K562 (cell line): Measurements from ENCODE around the gene VIPR2. TPM values are rescaled to one million over a fixed set of nuclear protein-coding genes. Genes with fewer than 3 reads are reported as not detected.

Experiments
- CBFA2T2 ChIP-seq: fragments of 450-650 bp; conservative IDR thresholded peaks from 2 replicates; pipeline ENCODE4 v1.6.1; 2017; ENCODE audit warnings: mild to moderate bottlenecking
- E2F4 ChIP-seq: sonication (generic); formaldehyde crosslinking; IDR thresholded peaks from 2 replicates; pipeline ENCODE4 v1.8.0; 2022; ENCODE audit warnings: mild to moderate bottlenecking, low read depth, missing genetic modification reagents
- ETV6 ChIP-seq, 3 experiments: fragments of 150-350 bp in 1 of 3; sonication (generic) in 1 of 3; formaldehyde crosslinking in 1 of 3; IDR thresholded peaks; 2 replicates each; pipeline versions ENCODE4 v1.6.1 to v1.8.0; 2014 to 2022; ENCODE audit warnings: borderline replicate concordance in 2 of 3, low read depth in 2 of 3, antibody characterized with exemption in 1 of 3, low read length in 1 of 3, mild to moderate bottlenecking in 1 of 3, missing genetic modification reagents in 1 of 3
- HES1 ChIP-seq: fragments of 450-650 bp; IDR thresholded peaks from 2 replicates; pipeline ENCODE4 v1.6.1; 2016; ENCODE audit warnings: low read depth, mild to moderate bottlenecking, moderate library complexity
- RFX1 ChIP-seq: fragments of 450-650 bp; IDR thresholded peaks from 2 replicates; pipeline ENCODE4 v1.6.1; 2016; ENCODE audit warnings: mild to moderate bottlenecking, moderate library complexity
- SRF ChIP-seq, 2 experiments: fragments of 250-450, 450-650 bp in 1 of 2; sonication (Bioruptor Pico) in 1 of 2; sonication (generic) in 1 of 2; formaldehyde crosslinking; IDR thresholded peaks; 2 replicates each; pipeline versions ENCODE4 v1.5.0 to v1.5.1; 2020 to 2022; ENCODE audit warnings: mild to moderate bottlenecking in 1 of 2, missing genetic modification reagents in 1 of 2
- ZBTB11 ChIP-seq, 3 experiments: fragments of 200-800 bp in 1 of 3; fragments of 250-450 bp in 1 of 3; fragments of 450-650 bp in 1 of 3; sonication (Bioruptor Pico) in 1 of 3; sonication (Bioruptor generic) in 1 of 3; formaldehyde crosslinking in 1 of 3; IDR thresholded peaks; 2 replicates each; pipeline versions ENCODE4 v1.6.1 to v1.8.0; 2016 to 2022; ENCODE audit warnings: mild to moderate bottlenecking in 2 of 3, missing genetic modification characterization in 2 of 3, missing compliant biosample characterization in 1 of 3, moderate library complexity in 1 of 3
- ZNF146 ChIP-seq: IDR thresholded peaks from one replicate; pipeline ENCODE4 v1.6.1; 2018; ENCODE audit warnings: missing compliant biosample characterization; ENCODE audit not compliant: unreplicated experiment
- ZNF740 ChIP-seq, 3 experiments: fragments of 200-800 bp in 1 of 3; sonication (Bioruptor generic) in 1 of 3; sonication (generic) in 1 of 3; formaldehyde crosslinking in 1 of 3; IDR thresholded peaks; 2 replicates each; pipeline versions ENCODE4 v1.6.1 to v1.8.0; 2016 to 2022; ENCODE audit warnings: mild to moderate bottlenecking in 2 of 3, missing compliant biosample characterization in 2 of 3, missing genetic modification characterization in 2 of 3, missing genetic modification reagents in 1 of 3
- polyA plus RNA-seq, 8 experiments: library from polyadenylated mRNA; depleted of rRNA in 4 of 8; stranded (reverse) in 5 of 8; unstranded in 3 of 8; fragments of >200 nt; fragmentation: Nextera tagmentation in 2 of 8; fragmentation: Illumina TruSeq in 1 of 8; extraction: Ambion mirVana in 2 of 8; extraction: Trizol in 1 of 8; gene quantifications; 2 replicates each; pipeline versions ENCODE4 v1.2.1 to v1.2.3, GENCODE V29; 2011 to 2014; ENCODE audit warnings: inconsistent platforms in 1 of 8, missing spikeins in 1 of 8
- total RNA-seq, 7 experiments: library from RNA; depleted of rRNA in 6 of 7; stranded (reverse); fragments of >200 nt in 6 of 7; fragmentation: Illumina TruSeq in 2 of 7; extraction: Trizol in 2 of 7; gene quantifications; 2 replicates each; pipeline versions ENCODE4 v1.2.1 to v1.2.3, GENCODE V29; 2011 to 2021; ENCODE audit warnings: low replicate concordance in 1 of 7
- TF ChIP-seq, protein P1 (sequence below): fragments of 450-650 bp; formaldehyde crosslinking; IDR thresholded peaks from 2 replicates; pipeline ENCODE4 v1.4.0; 2022; ENCODE audit warnings: missing genetic modification characterization
- TF ChIP-seq, protein P2 (sequence below), 2 experiments: fragments of 450-650 bp in 1 of 2; IDR thresholded peaks; 2 replicates each; pipeline ENCODE4 v1.6.1; 2011 to 2017; ENCODE audit warnings: low read depth in 2 of 2, antibody characterized with exemption in 1 of 2, borderline replicate concordance in 1 of 2, low read length in 1 of 2, mild to moderate bottlenecking in 1 of 2, mixed read lengths in 1 of 2; ENCODE audit not compliant: control insufficient read depth in 1 of 2

VIPR2 gene
- total and polyA plus RNA-seq, 9 of the 15 experiments (the other 6 are each of a cell fraction or from before 2014, with no cell fraction given) = 0.04 TPM; not detected in 8

GRCh38 chr7:159005618-159006017 is 139.0 kb downstream of the VIPR2 start (continued):
- TF ChIP-seq ZBTB11 (CRISPR knock-in tag; IDR thresholded peaks at IDR 0.05) = 0 out of 6 replicates have a peak, but pooled peaks of 1 of the 3 experiments have one; percentile 11
- TF ChIP-seq E2F4 (CRISPR knock-in tag) = 0 out of 2 replicates have a peak, but pooled peaks have one; percentile 46
- TF ChIP-seq ZNF740 (CRISPR knock-in tag; IDR thresholded peaks at IDR 0.05) = no peak
- no peak for TF ChIP-seq ZNF740 (tag; IDR thresholded peaks at IDR 0.05)
- no peak for TF ChIP-seq ZNF146 (CRISPR knock-in tag)
- peak; percentile 88 to 94 for TF ChIP-seq ETV6 (IDR thresholded peaks at IDR 0.05; ENCODE audit: borderline replicate concordance in 1 of 2, low read depth in 2 of 2, low read length in 1 of 2)
- no peak; the same call in 1 of the 2 replicates for TF ChIP-seq ETV6 (CRISPR knock-in tag; IDR thresholded peaks at IDR 0.05; ENCODE audit: borderline replicate concordance)
- TF ChIP-seq, protein P1, sequence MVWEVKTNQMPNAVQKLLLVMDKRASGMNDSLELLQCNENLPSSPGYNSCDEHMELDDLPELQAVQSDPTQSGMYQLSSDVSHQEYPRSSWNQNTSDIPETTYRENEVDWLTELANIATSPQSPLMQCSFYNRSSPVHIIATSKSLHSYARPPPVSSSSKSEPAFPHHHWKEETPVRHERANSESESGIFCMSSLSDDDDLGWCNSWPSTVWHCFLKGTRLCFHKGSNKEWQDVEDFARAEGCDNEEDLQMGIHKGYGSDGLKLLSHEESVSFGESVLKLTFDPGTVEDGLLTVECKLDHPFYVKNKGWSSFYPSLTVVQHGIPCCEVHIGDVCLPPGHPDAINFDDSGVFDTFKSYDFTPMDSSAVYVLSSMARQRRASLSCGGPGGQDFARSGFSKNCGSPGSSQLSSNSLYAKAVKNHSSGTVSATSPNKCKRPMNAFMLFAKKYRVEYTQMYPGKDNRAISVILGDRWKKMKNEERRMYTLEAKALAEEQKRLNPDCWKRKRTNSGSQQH (CRISPR knock-in tag) = no peak
- TF ChIP-seq HES1 = no peak
- no peak for TF ChIP-seq RFX1
- TF ChIP-seq CBFA2T2 = no peak
- TF ChIP-seq SRF (CRISPR knock-in tag; IDR thresholded peaks at IDR 0.05) = peak in 1 of 2 experiments; percentile 12; a peak in 1 of 4 replicates
- TF ChIP-seq, protein P2, sequence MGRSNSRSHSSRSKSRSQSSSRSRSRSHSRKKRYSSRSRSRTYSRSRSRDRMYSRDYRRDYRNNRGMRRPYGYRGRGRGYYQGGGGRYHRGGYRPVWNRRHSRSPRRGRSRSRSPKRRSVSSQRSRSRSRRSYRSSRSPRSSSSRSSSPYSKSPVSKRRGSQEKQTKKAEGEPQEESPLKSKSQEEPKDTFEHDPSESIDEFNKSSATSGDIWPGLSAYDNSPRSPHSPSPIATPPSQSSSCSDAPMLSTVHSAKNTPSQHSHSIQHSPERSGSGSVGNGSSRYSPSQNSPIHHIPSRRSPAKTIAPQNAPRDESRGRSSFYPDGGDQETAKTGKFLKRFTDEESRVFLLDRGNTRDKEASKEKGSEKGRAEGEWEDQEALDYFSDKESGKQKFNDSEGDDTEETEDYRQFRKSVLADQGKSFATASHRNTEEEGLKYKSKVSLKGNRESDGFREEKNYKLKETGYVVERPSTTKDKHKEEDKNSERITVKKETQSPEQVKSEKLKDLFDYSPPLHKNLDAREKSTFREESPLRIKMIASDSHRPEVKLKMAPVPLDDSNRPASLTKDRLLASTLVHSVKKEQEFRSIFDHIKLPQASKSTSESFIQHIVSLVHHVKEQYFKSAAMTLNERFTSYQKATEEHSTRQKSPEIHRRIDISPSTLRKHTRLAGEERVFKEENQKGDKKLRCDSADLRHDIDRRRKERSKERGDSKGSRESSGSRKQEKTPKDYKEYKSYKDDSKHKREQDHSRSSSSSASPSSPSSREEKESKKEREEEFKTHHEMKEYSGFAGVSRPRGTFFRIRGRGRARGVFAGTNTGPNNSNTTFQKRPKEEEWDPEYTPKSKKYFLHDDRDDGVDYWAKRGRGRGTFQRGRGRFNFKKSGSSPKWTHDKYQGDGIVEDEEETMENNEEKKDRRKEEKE (IDR thresholded peaks at IDR 0.05; ENCODE audit: borderline replicate concordance in 1 of 2, control insufficient read depth in 1 of 2, low read depth in 2 of 2, low read length in 1 of 2) = no peak
